ENCODE measurements around the gene MAP2K1. TPM values are rescaled to one million over a fixed set of nuclear protein-coding genes. Genes with fewer than 3 reads are reported as not detected.
A peak's percentile ranks its signal among the peaks of the same experiment; 100 is the strongest.

Gene MAP2K1
- total RNA-seq, 4 donors from 2014 or later, result 50.4 to 112 (median 69.5) TPM

DNA sequence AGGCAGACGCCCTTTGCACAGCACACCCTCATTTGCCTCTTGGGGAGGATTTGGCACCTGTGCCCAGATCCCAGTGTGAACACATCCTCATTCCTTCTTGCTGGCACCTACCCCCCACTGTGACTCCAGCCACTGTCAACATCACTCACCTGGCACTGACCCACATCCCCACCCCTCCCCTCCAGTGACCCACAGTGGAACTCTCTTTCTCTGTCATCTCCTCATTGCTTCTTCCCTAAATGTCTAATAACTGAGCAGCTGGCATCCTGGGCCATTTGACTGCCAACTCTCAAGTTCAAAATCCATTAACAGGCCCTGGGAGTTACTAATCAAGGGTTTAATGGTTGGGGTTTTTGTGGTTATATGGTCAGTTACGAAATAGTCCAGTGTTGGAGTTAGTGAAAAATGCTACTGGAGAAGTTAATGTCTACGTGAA, 96.4 kb downstream of the MAP2K1 start:
- peak in 1 of 2 donors; percentile 18 for DNase-seq
- H3K27me3 ChIP-seq, result no peaks in the 10 kb centered on the region
- no peak overlapping the region for H3K4me3 ChIP-seq
- intact Hi-C loops (cut with DNase I; ENCODE audit: low total_unique reads), result no loop called here
- ATAC-seq, result no peak
- peaks cover 0 to 49% of the 10 kb centered on the region in 2 donors for H3K36me3 ChIP-seq
- H3K4me1 ChIP-seq, result peaks cover 6 to 12% of the 10 kb centered on the region in 2 donors
- H3K9me3 ChIP-seq, result no peaks in the 10 kb centered on the region
- no peak overlapping the region for H3K27ac ChIP-seq
- no peak for TF ChIP-seq CTCF (IDR thresholded peaks at IDR 0.05 in 4 of 5, conservative IDR thresholded peaks at IDR 0.05 in 1 of 5)
- TF ChIP-seq POLR2A (IDR thresholded peaks at IDR 0.05), result no peak
- in situ Hi-C loops (cut with MboI; ENCODE audit: low sequenced_read_pairs in 4 of 4), result no loop called here

GRCh38 chr15:66484539-66485112, 97.9 kb downstream of the MAP2K1 start:
- intact Hi-C loops (cut with DNase I; ENCODE audit: low total_unique reads), result loop anchor here (5.0 kb wide), 1 partner anchor 77 kb away; no protein-coding TSS in a partner anchor
- DNase-seq (no peak), ATAC-seq (no peak)
- TF ChIP-seq CTCF (IDR thresholded peaks at IDR 0.05 in 4 of 5, conservative IDR thresholded peaks at IDR 0.05 in 1 of 5) (no peak), POLR2A (IDR thresholded peaks at IDR 0.05) (no peak)
- H3K4me3 ChIP-seq, result no peak overlapping the region
- in situ Hi-C loops (cut with MboI; ENCODE audit: low sequenced_read_pairs in 4 of 4), result loop anchor here in 1 of 4 donors (5.0 kb wide), 1 partner anchor 97 kb away; the partner anchor contains the start of gene MAP2K1
- H3K4me1 ChIP-seq, result peaks cover 6 to 12% of the 10 kb centered on the region in 2 donors
- no peak overlapping the region for H3K27ac ChIP-seq
- no peaks in the 10 kb centered on the region for H3K9me3 ChIP-seq
- peaks cover 0 to 64% of the 10 kb centered on the region in 2 donors for H3K36me3 ChIP-seq
- no peaks in the 10 kb centered on the region for H3K27me3 ChIP-seq

- in situ Hi-C loops (cut with MboI; ENCODE audit: low sequenced_read_pairs in 4 of 4) (loop anchor here in 1 of 4 donors (5.0 kb wide), 1 partner anchor 100 kb away; the partner anchor contains the start of gene MAP2K1), intact Hi-C loops (cut with DNase I; ENCODE audit: low total_unique reads) (loop anchor here (5.0 kb wide), 1 partner anchor 80 kb away; no protein-coding TSS in a partner anchor)
- TF ChIP-seq POLR2A (IDR thresholded peaks at IDR 0.05), result no peak
- no peak for TF ChIP-seq CTCF (IDR thresholded peaks at IDR 0.05 in 4 of 5, conservative IDR thresholded peaks at IDR 0.05 in 1 of 5)
- H3K4me3 ChIP-seq, result no peak overlapping the region
- peaks cover 12 to 16% of the 10 kb centered on the region in 2 donors for H3K4me1 ChIP-seq
- H3K36me3 ChIP-seq, result peaks cover 0 to 76% of the 10 kb centered on the region in 2 donors
- ATAC-seq (no peak), DNase-seq (no peak)
- H3K27ac ChIP-seq, result no peak overlapping the region
- no peaks in the 10 kb centered on the region for H3K9me3 ChIP-seq
- no peaks in the 10 kb centered on the region for H3K27me3 ChIP-seq
These were observed 100.2 kb downstream of the MAP2K1 start for GRCh38 chr15:66486887-66487286.

DNA sequence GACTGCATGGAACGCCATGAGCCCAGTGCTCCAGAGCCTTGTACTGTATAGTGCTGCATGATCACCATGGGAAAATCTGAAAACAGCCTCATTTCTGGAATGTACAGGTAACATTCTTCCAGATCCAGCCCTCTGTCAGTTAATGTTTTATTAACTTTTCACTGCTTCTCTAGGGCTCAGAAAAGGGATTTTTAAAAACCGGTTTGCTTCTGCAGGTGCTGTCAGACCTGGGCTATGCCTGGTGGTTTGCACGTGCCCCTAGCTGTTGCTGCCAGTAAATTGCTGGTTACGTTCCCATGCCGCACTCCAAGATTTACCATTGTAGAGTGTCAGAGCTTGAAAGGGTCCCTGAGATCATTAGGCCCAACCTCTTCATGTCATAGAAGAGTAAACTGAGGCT, 101.8 kb downstream of the MAP2K1 start:
- Histone ChIP-seq H3K27me3 (no peaks in the 10 kb centered on the region), H3K9me3 (no peaks in the 10 kb centered on the region), H3K36me3 (peaks cover 0 to 84% of the 10 kb centered on the region in 2 donors), H3K4me1 (peaks cover 4 to 17% of the 10 kb centered on the region in 2 donors), H3K27ac (no peak overlapping the region), H3K4me3 (no peak overlapping the region)
- intact Hi-C loops (cut with DNase I; ENCODE audit: low total_unique reads), result loop anchor here (5.0 kb wide), 1 partner anchor 81 kb away; no protein-coding TSS in a partner anchor
- DNase-seq (no peak), ATAC-seq (no peak)
- TF ChIP-seq POLR2A (IDR thresholded peaks at IDR 0.05), result no peak
- no peak for TF ChIP-seq CTCF (IDR thresholded peaks at IDR 0.05 in 4 of 5, conservative IDR thresholded peaks at IDR 0.05 in 1 of 5)
- in situ Hi-C loops (cut with MboI; ENCODE audit: low sequenced_read_pairs in 4 of 4), result loop anchor here in 1 of 4 donors (5.0 kb wide), 1 partner anchor 101 kb away; the partner anchor contains the start of gene MAP2K1

Measured in gastrocnemius medialis (tissue), 4 donors.